H9 (cell line): ENCODE data around the gene CRABP1. TPM values are rescaled to one million over a fixed set of nuclear protein-coding genes. Genes with fewer than 3 reads are reported as not detected.

Experiments used
- DNase-seq: peaks from one replicate; pipeline ENCODE4 v3.0.0-alpha.2; 2017
- H2AFZ ChIP-seq: one replicate; pipeline ENCODE4 v1.6.1; 2013; ENCODE audit warnings: mild to moderate bottlenecking, low read length, control low read depth, moderate library complexity
- H2AK5ac ChIP-seq: 2 replicates; pipeline ENCODE4 v1.6.1; 2013; ENCODE audit warnings: low read length, control low read depth, mixed read lengths; ENCODE audit not compliant: insufficient read length
- H2BK120ac ChIP-seq: one replicate; pipeline ENCODE4 v1.6.1; 2013; ENCODE audit warnings: low read depth, mild to moderate bottlenecking, low read length, control low read depth, inconsistent platforms; ENCODE audit not compliant: poor library complexity, severe bottlenecking
- H2BK12ac ChIP-seq: 2 replicates; pipeline ENCODE4 v1.6.1; 2013; ENCODE audit warnings: low read length, control low read depth, mixed read lengths, low read depth; ENCODE audit not compliant: insufficient read length
- H2BK15ac ChIP-seq: 2 replicates; pipeline ENCODE4 v1.6.1; 2013; ENCODE audit warnings: low read depth, low read length, control low read depth
- H2BK20ac ChIP-seq: one replicate; pipeline ENCODE4 v1.6.1; 2013; ENCODE audit warnings: low read depth, mild to moderate bottlenecking, low read length, control low read depth, inconsistent platforms; ENCODE audit not compliant: poor library complexity, severe bottlenecking
- H2BK5ac ChIP-seq: 2 replicates; pipeline ENCODE4 v1.6.1; 2013; ENCODE audit warnings: low read length, control low read depth, mixed read lengths; ENCODE audit not compliant: insufficient read length
- H3K14ac ChIP-seq: 2 replicates; pipeline ENCODE4 v1.6.1; 2013; ENCODE audit warnings: low read length, control low read depth; ENCODE audit not compliant: insufficient read depth
- H3K18ac ChIP-seq: 2 replicates; pipeline ENCODE4 v1.6.1; 2013; ENCODE audit warnings: low read depth, mild to moderate bottlenecking, mixed read lengths, low read length, control low read depth; ENCODE audit not compliant: insufficient read length
- H3K23ac ChIP-seq: 2 replicates; pipeline ENCODE4 v1.6.1; 2013; ENCODE audit warnings: low read length, control low read depth, mixed read lengths, low read depth; ENCODE audit not compliant: insufficient read length
- H3K23me2 ChIP-seq: 2 replicates; pipeline ENCODE4 v1.6.1; 2013; ENCODE audit warnings: low read depth, mild to moderate bottlenecking, mixed read lengths, low read length, control low read depth; ENCODE audit not compliant: insufficient read length, poor library complexity, severe bottlenecking
- H3K27ac ChIP-seq: 2 replicates; pipeline ENCODE4 v1.5.1; 2013; ENCODE audit warnings: low read length, control low read depth, mixed read lengths, low read depth; ENCODE audit not compliant: insufficient read length
- H3K27me3 ChIP-seq: 2 replicates; pipeline ENCODE4 v1.6.1; 2013; ENCODE audit warnings: low read length, control low read depth, inconsistent platforms; ENCODE audit not compliant: insufficient read depth
- H3K4ac ChIP-seq: 2 replicates; pipeline ENCODE4 v1.6.1; 2013; ENCODE audit warnings: low read depth, mild to moderate bottlenecking, control low read depth, inconsistent platforms, low read length, moderate library complexity
- H3K4me1 ChIP-seq: 2 replicates; pipeline ENCODE4 v1.6.1; 2013; ENCODE audit warnings: low read length, control low read depth, inconsistent platforms; ENCODE audit not compliant: insufficient read depth
- H3K4me2 ChIP-seq: 2 replicates; pipeline ENCODE4 v1.6.1; 2013; ENCODE audit warnings: low read length, control low read depth, mixed read lengths; ENCODE audit not compliant: insufficient read length, insufficient read depth
- H3K56ac ChIP-seq: 2 replicates; pipeline ENCODE4 v1.6.1; 2013; ENCODE audit warnings: low read depth, mild to moderate bottlenecking, mixed read lengths, low read length, control low read depth; ENCODE audit not compliant: insufficient read length
- H3K79me1 ChIP-seq: 2 replicates; pipeline ENCODE4 v1.6.1; 2013; ENCODE audit warnings: low read depth, mild to moderate bottlenecking, moderate library complexity, low read length, control low read depth, inconsistent platforms; ENCODE audit not compliant: insufficient read depth, poor library complexity, severe bottlenecking
- H3K79me2 ChIP-seq: 2 replicates; pipeline ENCODE4 v1.6.1; 2013; ENCODE audit warnings: low read length, control low read depth, inconsistent platforms; ENCODE audit not compliant: insufficient read depth
- H3K9ac ChIP-seq: 2 replicates; pipeline ENCODE4 v1.6.1; 2013; ENCODE audit warnings: low read length, control low read depth, mixed read lengths; ENCODE audit not compliant: insufficient read length; ENCODE audit errors: extremely low read depth
- H3K9me3 ChIP-seq: one replicate; pipeline ENCODE4 v1.6.1; 2013; ENCODE audit warnings: low read depth, low read length, inconsistent platforms; ENCODE audit not compliant: control insufficient read depth
- H3T11ph ChIP-seq: one replicate; pipeline ENCODE4 v1.6.1; 2013; ENCODE audit warnings: mild to moderate bottlenecking, low read length, control low read depth, inconsistent platforms
- H4K20me1 ChIP-seq: one replicate; pipeline ENCODE4 v1.6.1; 2013; ENCODE audit not compliant: control insufficient read depth, insufficient read length, insufficient read depth
- H4K5ac ChIP-seq: 2 replicates; pipeline ENCODE4 v1.6.1; 2013; ENCODE audit warnings: low read depth, mild to moderate bottlenecking, mixed read lengths, low read length, control low read depth; ENCODE audit not compliant: insufficient read length
- H4K8ac ChIP-seq: replicated peaks from 2 replicates; pipeline ENCODE4 v1.6.1; 2013; ENCODE audit warnings: low read length, control low read depth, mixed read lengths, low read depth; ENCODE audit not compliant: insufficient read length
- H4K91ac ChIP-seq: 2 replicates; pipeline ENCODE4 v1.6.1; 2013; ENCODE audit warnings: low read depth, mild to moderate bottlenecking, moderate library complexity, mixed read lengths, low read length, control low read depth; ENCODE audit not compliant: insufficient read length
- H3K27ac Mint-ChIP-seq, 3 experiments: 2 replicates in 2 of 3; 3 replicates in 1 of 3; pipeline ENCODE4 v1.8.0; 2020 to 2021; ENCODE audit warnings: mixed read lengths in 3 of 3, mild to moderate bottlenecking in 1 of 3, moderate library complexity in 1 of 3
- H3K27me3 Mint-ChIP-seq: 2 replicates; pipeline ENCODE4 v1.8.0; 2021; ENCODE audit warnings: low read depth, mild to moderate bottlenecking, moderate library complexity, mixed read lengths
- H3K36me3 Mint-ChIP-seq, 3 experiments: 2 replicates in 2 of 3; 3 replicates in 1 of 3; pipeline ENCODE4 v1.8.0; 2020 to 2021; ENCODE audit warnings: low read depth in 3 of 3, mixed read lengths in 3 of 3; ENCODE audit not compliant: insufficient read depth in 1 of 3
- H3K4me1 Mint-ChIP-seq, 2 experiments: 2 replicates each; pipeline ENCODE4 v1.8.0; 2020; ENCODE audit warnings: mixed read lengths in 2 of 2
- H3K4me3 Mint-ChIP-seq, 2 experiments: 2 replicates in 1 of 2; 3 replicates in 1 of 2; pipeline ENCODE4 v1.8.0; 2020 to 2021; ENCODE audit warnings: mild to moderate bottlenecking in 2 of 2, mixed read lengths in 2 of 2, moderate library complexity in 1 of 2
- H3K9me3 Mint-ChIP-seq, 2 experiments: 2 replicates in 1 of 2; 3 replicates in 1 of 2; pipeline ENCODE4 v1.8.0; 2020; ENCODE audit warnings: mild to moderate bottlenecking in 2 of 2, mixed read lengths in 2 of 2, moderate library complexity in 1 of 2
- WGBS: extraction: QIAGEN DNeasy Blood & Tissue Kit; methylation state at CpG from one replicate; pipeline ENCODE4 v1.1.7; 2013; ENCODE audit warnings: missing lambda C conversion rate, low lambda C conversion rate, mixed read lengths; ENCODE audit not compliant: insufficient read length; ENCODE audit errors: extremely low coverage; 5-methylcytosine and 5-hydroxymethylcytosine counted together
- total RNA-seq: library from RNA; stranded (reverse); gene quantifications from 2 replicates; pipeline ENCODE4 v1.2.1, GENCODE V29; 2021
- TF ChIP-seq, protein P1 (sequence below): fragments of 200-600 bp; sonication (generic); conservative IDR thresholded peaks from 3 replicates; pipeline ENCODE4 v1.8.0; 2021; ENCODE audit warnings: antibody characterized with exemption, mild to moderate bottlenecking

The CRABP1 gene
- total RNA-seq, 1 experiment from 2014 or later, result 93.1 TPM

GRCh38 chr15:78324144-78324543 is 16.0 kb upstream of the CRABP1 start:
- Mint-ChIP-seq H3K4me1 (peaks cover 23 to 41% of the 10 kb centered on the region in 2 experiments), H3K27me3 (peaks cover 2% of the 10 kb centered on the region), H3K9me3 (no peaks in the 10 kb centered on the region), H3K36me3 (no peaks in the 10 kb centered on the region), H3K27ac (peak overlapping the region in 1 of 3 experiments; percentile 43; a peak in 2 of 7 replicates), H3K4me3 (no peak overlapping the region)
- Histone ChIP-seq H3K9ac (no peak overlapping the region), H2BK15ac (no peak overlapping the region), H3K14ac (no peak overlapping the region), H3K23me2 (no peaks in the 10 kb centered on the region), H3K27me3 (no peaks in the 10 kb centered on the region), H3K56ac (no peak overlapping the region), H3K9me3 (no peaks in the 10 kb centered on the region), H2BK5ac (no peak overlapping the region), H2BK12ac (no peak overlapping the region), H2AK5ac (no peak overlapping the region), H3K79me2 (no peaks in the 10 kb centered on the region), H2AFZ (no peak overlapping the region), H2BK20ac (no peak overlapping the region), H4K91ac (no peak overlapping the region), H4K5ac (no peak overlapping the region), H3K27ac (no peak overlapping the region), H3K4me1 (peaks cover 7% of the 10 kb centered on the region; the same call in 1 of the 2 replicates), H3K79me1 (no peaks in the 10 kb centered on the region), H4K20me1 (no peaks in the 10 kb centered on the region), H3K18ac (no peak overlapping the region), H3K23ac (no peak overlapping the region), H3K4me2 (no peak overlapping the region), H3K4ac (no peak overlapping the region), H3T11ph (no peak overlapping the region), H2BK120ac (no peak overlapping the region), H4K8ac (no peak overlapping the region)
- TF ChIP-seq, protein P1, sequence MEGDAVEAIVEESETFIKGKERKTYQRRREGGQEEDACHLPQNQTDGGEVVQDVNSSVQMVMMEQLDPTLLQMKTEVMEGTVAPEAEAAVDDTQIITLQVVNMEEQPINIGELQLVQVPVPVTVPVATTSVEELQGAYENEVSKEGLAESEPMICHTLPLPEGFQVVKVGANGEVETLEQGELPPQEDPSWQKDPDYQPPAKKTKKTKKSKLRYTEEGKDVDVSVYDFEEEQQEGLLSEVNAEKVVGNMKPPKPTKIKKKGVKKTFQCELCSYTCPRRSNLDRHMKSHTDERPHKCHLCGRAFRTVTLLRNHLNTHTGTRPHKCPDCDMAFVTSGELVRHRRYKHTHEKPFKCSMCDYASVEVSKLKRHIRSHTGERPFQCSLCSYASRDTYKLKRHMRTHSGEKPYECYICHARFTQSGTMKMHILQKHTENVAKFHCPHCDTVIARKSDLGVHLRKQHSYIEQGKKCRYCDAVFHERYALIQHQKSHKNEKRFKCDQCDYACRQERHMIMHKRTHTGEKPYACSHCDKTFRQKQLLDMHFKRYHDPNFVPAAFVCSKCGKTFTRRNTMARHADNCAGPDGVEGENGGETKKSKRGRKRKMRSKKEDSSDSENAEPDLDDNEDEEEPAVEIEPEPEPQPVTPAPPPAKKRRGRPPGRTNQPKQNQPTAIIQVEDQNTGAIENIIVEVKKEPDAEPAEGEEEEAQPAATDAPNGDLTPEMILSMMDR, result no peak
- no CpG with 5 or more reads among the region's 5 CpGs for WGBS
- DNase-seq, result no peak
